ENCODE results near the gene EEFSEC.

The EEFSEC gene

GRCh38 chr3:128455116-128455515 is 301.8 kb downstream of the EEFSEC start:
- TF ChIP-seq MAX (IDR thresholded peaks at IDR 0.05; ENCODE audit: low read depth, low read length) = no peak
- TF ChIP-seq MYC (IDR thresholded peaks at IDR 0.05; ENCODE audit: low read depth, low read length) = no peak
- no peak for TF ChIP-seq POLR2A (IDR thresholded peaks at IDR 0.05; ENCODE audit: extremely low read depth, insufficient read length)
- no peak for TF ChIP-seq CTCF (IDR thresholded peaks at IDR 0.05; ENCODE audit: low read depth, low read length)
- no peak for DNase-seq (ENCODE audit: low read depth)
- H3K4me3 ChIP-seq (ENCODE audit: low read depth, low read length) = no peak overlapping the region

- no peak overlapping the region for H3K4me3 ChIP-seq (ENCODE audit: low read depth, low read length)
- no peak for TF ChIP-seq MAX (IDR thresholded peaks at IDR 0.05; ENCODE audit: low read depth, low read length)
- no peak for TF ChIP-seq MYC (IDR thresholded peaks at IDR 0.05; ENCODE audit: low read depth, low read length)
- no peak for TF ChIP-seq CTCF (IDR thresholded peaks at IDR 0.05; ENCODE audit: low read depth, low read length)
- TF ChIP-seq POLR2A (IDR thresholded peaks at IDR 0.05; ENCODE audit: extremely low read depth, insufficient read length) = no peak
- no peak for DNase-seq (ENCODE audit: low read depth)
Measured at GRCh38 chr3:128455786-128456748, 302.8 kb downstream of the EEFSEC start.

GRCh38 chr3:128456776-128457715 is 303.8 kb downstream of the EEFSEC start:
- TF ChIP-seq POLR2A (IDR thresholded peaks at IDR 0.05; ENCODE audit: extremely low read depth, insufficient read length) (no peak), CTCF (IDR thresholded peaks at IDR 0.05; ENCODE audit: low read depth, low read length) (no peak), MAX (IDR thresholded peaks at IDR 0.05; ENCODE audit: low read depth, low read length) (no peak)
- no peak overlapping the region for H3K4me3 ChIP-seq (ENCODE audit: low read depth, low read length)
- DNase-seq (ENCODE audit: low read depth) = no peak

- H3K4me3 ChIP-seq (ENCODE audit: low read depth, low read length) = no peak overlapping the region
- no peak for DNase-seq (ENCODE audit: low read depth)
- TF ChIP-seq MYC (IDR thresholded peaks at IDR 0.05; ENCODE audit: low read depth, low read length) = no peak
- no peak for TF ChIP-seq POLR2A (IDR thresholded peaks at IDR 0.05; ENCODE audit: extremely low read depth, insufficient read length)
Measured at GRCh38 chr3:128457937-128458336, 304.7 kb downstream of the EEFSEC start.

All from NB4 (cell line).